GM12878 (cell line): Measurements from ENCODE around the gene FCRLA. TPM values are rescaled to one million over a fixed set of nuclear protein-coding genes. Genes with fewer than 3 reads are reported as not detected.

Source experiments
- BHLHE40 ChIP-seq, 2 experiments: fragments of 450-650 bp in 1 of 2; IDR thresholded peaks; 2 replicates each; pipeline ENCODE4 v1.6.1; 2011 to 2017; ENCODE audit warnings: low read depth in 2 of 2, borderline replicate concordance in 1 of 2, improper control_type of control experiment in 1 of 2, low read length in 1 of 2, mild to moderate bottlenecking in 1 of 2
- NR2C1 ChIP-seq: fragments of 450-650 bp; IDR thresholded peaks from 2 replicates; pipeline ENCODE4 v1.6.1; 2017; ENCODE audit warnings: antibody characterized with exemption, mild to moderate bottlenecking, moderate library complexity
- NRF1 ChIP-seq: conservative IDR thresholded peaks from 2 replicates; pipeline ENCODE4 v1.6.1; 2011; ENCODE audit warnings: mild to moderate bottlenecking, low read depth, low read length, improper control_type of control experiment
- RAD21 ChIP-seq: IDR thresholded peaks from 2 replicates; pipeline ENCODE4 v1.6.1; 2011; ENCODE audit warnings: mild to moderate bottlenecking, low read depth, low read length, moderate library complexity; ENCODE audit not compliant: insufficient read depth
- SMAD1 ChIP-seq: fragments of 450-650 bp; IDR thresholded peaks from 2 replicates; pipeline ENCODE4 v1.6.1; 2018; ENCODE audit warnings: mild to moderate bottlenecking, low read depth; ENCODE audit not compliant: partially characterized antibody
- SMAD5 ChIP-seq: IDR thresholded peaks from 2 replicates; pipeline ENCODE4 v1.6.1; 2016; ENCODE audit warnings: antibody characterized with exemption, low read depth
- SUPT20H ChIP-seq: IDR thresholded peaks from 2 replicates; pipeline ENCODE4 v1.6.1; 2011; ENCODE audit warnings: low read depth, mild to moderate bottlenecking, low read length, moderate library complexity, borderline replicate concordance; ENCODE audit not compliant: control insufficient read depth
- TCF12 ChIP-seq: IDR thresholded peaks from 2 replicates; pipeline ENCODE4 v1.6.1; 2011; ENCODE audit warnings: low read depth, mild to moderate bottlenecking, low read length
- TCF3 ChIP-seq: IDR thresholded peaks from 2 replicates; pipeline ENCODE4 v1.6.1; 2012; ENCODE audit warnings: low read depth, mild to moderate bottlenecking, low read length, borderline replicate concordance; ENCODE audit not compliant: insufficient read depth
- YY1 ChIP-seq: IDR thresholded peaks from 2 replicates; pipeline ENCODE4 v1.6.1; 2011; ENCODE audit warnings: low read depth, mild to moderate bottlenecking, low read length
- ZNF207 ChIP-seq: fragments of 450-650 bp; IDR thresholded peaks from 2 replicates; pipeline ENCODE4 v1.6.1; 2014; ENCODE audit warnings: antibody characterized with exemption, mild to moderate bottlenecking, borderline replicate concordance
- ZNF217 ChIP-seq: fragments of 450-650 bp; IDR thresholded peaks from 2 replicates; pipeline ENCODE4 v1.6.1; 2017; ENCODE audit warnings: antibody characterized with exemption, mild to moderate bottlenecking
- polyA plus RNA-seq, 11 experiments: library from polyadenylated mRNA; depleted of rRNA in 4 of 11; unstranded in 6 of 11; stranded (reverse) in 5 of 11; fragments of >200 nt; fragmentation: Nextera tagmentation in 4 of 11; fragmentation: Illumina TruSeq in 1 of 11; extraction: Ambion mirVana in 4 of 11; extraction: Trizol in 1 of 11; gene quantifications; 1 replicate in 1 of 11; 2 replicates in 10 of 11; pipeline versions ENCODE4 v1.2.1 to v1.2.3, GENCODE V29; 2011 to 2016; ENCODE audit warnings: inconsistent platforms in 2 of 11, missing spikeins in 2 of 11, low read depth in 1 of 11
- total RNA-seq, 4 experiments: library from RNA; depleted of rRNA in 3 of 4; stranded (reverse); fragments of >200 nt in 3 of 4; fragmentation: Illumina TruSeq in 1 of 4; extraction: Trizol in 1 of 4; gene quantifications; 2 replicates each; pipeline versions ENCODE4 v1.2.1 to v1.2.3, GENCODE V29; 2013 to 2021
- TF ChIP-seq, protein P1 (sequence below): fragments of 450-650 bp; IDR thresholded peaks from 2 replicates; pipeline ENCODE4 v1.6.1; 2017; ENCODE audit warnings: mild to moderate bottlenecking, moderate library complexity
- TF ChIP-seq, protein P2 (sequence below): fragments of 450-650 bp; formaldehyde crosslinking; IDR thresholded peaks from 2 replicates; pipeline ENCODE4 v1.4.0; 2022; ENCODE audit warnings: mild to moderate bottlenecking, moderate library complexity
- TF ChIP-seq, protein P3 (sequence below): fragments of 450-650 bp; IDR thresholded peaks from 2 replicates; pipeline ENCODE4 v1.6.1; 2018; ENCODE audit warnings: mild to moderate bottlenecking, low read depth, moderate library complexity; ENCODE audit not compliant: partially characterized antibody
- TF ChIP-seq, protein P4 (sequence below): IDR thresholded peaks from 2 replicates; pipeline ENCODE4 v1.6.1; 2011; ENCODE audit warnings: low read depth, mild to moderate bottlenecking, low read length, moderate library complexity, borderline replicate concordance; ENCODE audit errors: extremely low read depth
- TF ChIP-seq, protein P5 (sequence below): IDR thresholded peaks from 2 replicates; pipeline ENCODE4 v1.6.1; 2012; ENCODE audit warnings: low read depth, low read length, improper control_type of control experiment

The FCRLA gene
- total and polyA plus RNA-seq, 10 of the 15 experiments (the other 5 are each of a cell fraction or from before 2014, with no cell fraction given): 130 to 714 (median 374) TPM

DNA sequence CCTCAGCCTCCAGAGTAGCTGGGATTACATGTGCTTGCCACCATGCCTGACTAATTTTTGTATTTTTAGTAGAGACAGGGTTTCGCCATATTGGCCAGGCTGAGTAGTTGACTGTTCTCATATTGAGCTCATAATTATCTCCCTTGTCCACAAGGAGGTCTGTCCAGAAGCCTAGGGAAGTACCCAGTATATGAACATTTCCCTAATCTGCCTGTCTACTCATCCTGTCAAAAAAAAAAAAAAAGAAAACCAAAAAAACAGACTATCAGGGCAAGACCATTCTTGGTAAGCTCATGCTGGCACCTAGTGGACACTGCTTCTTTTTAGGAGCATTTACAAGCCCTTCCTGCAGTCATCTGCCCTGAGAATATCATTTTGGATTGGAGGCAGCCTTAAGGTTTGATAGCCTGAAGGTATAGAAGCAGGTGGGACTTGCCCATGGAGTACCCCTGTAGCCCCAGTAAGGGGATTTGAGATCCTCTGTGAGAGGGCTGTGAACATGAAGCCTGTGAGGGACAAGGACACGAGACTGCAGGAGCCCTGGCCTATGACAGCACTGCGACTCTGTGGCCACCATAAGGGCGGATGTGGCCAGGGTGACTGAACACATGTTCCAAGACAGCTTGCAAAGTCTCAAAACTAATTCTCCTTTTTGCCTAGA is 31.7 kb downstream of the FCRLA start (continued):
- TF ChIP-seq SMAD5 (no peak), NRF1 (no peak), RAD21 (peak; percentile 95), SUPT20H (no peak), SMAD1 (no peak), NR2C1 (no peak), YY1 (peak; percentile 52; the same call in 1 of the 2 replicates), TCF12 (0 out of 2 replicates have a peak, but pooled peaks have one; percentile 48), ZNF207 (no peak; the same call in 1 of the 2 replicates), TCF3 (no peak), ZNF217 (no peak), BHLHE40 (IDR thresholded peaks at IDR 0.05; ENCODE audit: borderline replicate concordance in 1 of 2, low read depth in 2 of 2, low read length in 1 of 2) (peak; percentile 84 to 89)
- TF ChIP-seq, protein P1, sequence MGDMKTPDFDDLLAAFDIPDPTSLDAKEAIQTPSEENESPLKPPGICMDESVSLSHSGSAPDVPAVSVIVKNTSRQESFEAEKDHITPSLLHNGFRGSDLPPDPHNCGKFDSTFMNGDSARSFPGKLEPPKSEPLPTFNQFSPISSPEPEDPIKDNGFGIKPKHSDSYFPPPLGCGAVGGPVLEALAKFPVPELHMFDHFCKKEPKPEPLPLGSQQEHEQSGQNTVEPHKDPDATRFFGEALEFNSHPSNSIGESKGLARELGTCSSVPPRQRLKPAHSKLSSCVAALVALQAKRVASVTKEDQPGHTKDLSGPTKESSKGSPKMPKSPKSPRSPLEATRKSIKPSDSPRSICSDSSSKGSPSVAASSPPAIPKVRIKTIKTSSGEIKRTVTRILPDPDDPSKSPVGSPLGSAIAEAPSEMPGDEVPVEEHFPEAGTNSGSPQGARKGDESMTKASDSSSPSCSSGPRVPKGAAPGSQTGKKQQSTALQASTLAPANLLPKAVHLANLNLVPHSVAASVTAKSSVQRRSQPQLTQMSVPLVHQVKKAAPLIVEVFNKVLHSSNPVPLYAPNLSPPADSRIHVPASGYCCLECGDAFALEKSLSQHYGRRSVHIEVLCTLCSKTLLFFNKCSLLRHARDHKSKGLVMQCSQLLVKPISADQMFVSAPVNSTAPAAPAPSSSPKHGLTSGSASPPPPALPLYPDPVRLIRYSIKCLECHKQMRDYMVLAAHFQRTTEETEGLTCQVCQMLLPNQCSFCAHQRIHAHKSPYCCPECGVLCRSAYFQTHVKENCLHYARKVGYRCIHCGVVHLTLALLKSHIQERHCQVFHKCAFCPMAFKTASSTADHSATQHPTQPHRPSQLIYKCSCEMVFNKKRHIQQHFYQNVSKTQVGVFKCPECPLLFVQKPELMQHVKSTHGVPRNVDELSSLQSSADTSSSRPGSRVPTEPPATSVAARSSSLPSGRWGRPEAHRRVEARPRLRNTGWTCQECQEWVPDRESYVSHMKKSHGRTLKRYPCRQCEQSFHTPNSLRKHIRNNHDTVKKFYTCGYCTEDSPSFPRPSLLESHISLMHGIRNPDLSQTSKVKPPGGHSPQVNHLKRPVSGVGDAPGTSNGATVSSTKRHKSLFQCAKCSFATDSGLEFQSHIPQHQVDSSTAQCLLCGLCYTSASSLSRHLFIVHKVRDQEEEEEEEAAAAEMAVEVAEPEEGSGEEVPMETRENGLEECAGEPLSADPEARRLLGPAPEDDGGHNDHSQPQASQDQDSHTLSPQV: no peak
- TF ChIP-seq, protein P2, sequence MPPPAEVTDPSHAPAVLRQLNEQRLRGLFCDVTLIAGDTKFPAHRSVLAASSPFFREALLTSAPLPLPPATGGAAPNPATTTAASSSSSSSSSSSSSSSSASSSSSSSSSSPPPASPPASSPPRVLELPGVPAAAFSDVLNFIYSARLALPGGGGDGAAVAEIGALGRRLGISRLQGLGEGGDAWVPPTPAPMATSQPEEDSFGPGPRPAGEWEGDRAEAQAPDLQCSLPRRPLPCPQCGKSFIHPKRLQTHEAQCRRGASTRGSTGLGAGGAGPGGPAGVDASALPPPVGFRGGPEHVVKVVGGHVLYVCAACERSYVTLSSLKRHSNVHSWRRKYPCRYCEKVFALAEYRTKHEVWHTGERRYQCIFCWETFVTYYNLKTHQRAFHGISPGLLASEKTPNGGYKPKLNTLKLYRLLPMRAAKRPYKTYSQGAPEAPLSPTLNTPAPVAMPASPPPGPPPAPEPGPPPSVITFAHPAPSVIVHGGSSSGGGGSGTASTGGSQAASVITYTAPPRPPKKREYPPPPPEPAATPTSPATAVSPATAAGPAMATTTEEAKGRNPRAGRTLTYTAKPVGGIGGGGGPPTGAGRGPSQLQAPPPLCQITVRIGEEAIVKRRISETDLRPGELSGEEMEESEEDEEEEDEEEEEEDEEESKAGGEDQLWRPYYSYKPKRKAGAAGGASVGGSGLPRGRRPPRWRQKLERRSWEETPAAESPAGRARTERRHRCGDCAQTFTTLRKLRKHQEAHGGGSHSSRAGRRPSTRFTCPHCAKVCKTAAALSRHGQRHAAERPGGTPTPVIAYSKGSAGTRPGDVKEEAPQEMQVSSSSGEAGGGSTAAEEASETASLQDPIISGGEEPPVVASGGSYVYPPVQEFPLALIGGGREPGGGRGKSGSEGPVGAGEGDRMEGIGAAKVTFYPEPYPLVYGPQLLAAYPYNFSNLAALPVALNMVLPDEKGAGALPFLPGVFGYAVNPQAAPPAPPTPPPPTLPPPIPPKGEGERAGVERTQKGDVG (CRISPR knock-in tag): no peak
- TF ChIP-seq, protein P3, sequence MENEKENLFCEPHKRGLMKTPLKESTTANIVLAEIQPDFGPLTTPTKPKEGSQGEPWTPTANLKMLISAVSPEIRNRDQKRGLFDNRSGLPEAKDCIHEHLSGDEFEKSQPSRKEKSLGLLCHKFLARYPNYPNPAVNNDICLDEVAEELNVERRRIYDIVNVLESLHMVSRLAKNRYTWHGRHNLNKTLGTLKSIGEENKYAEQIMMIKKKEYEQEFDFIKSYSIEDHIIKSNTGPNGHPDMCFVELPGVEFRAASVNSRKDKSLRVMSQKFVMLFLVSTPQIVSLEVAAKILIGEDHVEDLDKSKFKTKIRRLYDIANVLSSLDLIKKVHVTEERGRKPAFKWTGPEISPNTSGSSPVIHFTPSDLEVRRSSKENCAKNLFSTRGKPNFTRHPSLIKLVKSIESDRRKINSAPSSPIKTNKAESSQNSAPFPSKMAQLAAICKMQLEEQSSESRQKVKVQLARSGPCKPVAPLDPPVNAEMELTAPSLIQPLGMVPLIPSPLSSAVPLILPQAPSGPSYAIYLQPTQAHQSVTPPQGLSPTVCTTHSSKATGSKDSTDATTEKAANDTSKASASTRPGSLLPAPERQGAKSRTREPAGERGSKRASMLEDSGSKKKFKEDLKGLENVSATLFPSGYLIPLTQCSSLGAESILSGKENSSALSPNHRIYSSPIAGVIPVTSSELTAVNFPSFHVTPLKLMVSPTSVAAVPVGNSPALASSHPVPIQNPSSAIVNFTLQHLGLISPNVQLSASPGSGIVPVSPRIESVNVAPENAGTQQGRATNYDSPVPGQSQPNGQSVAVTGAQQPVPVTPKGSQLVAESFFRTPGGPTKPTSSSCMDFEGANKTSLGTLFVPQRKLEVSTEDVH: no peak
- TF ChIP-seq, protein P4, sequence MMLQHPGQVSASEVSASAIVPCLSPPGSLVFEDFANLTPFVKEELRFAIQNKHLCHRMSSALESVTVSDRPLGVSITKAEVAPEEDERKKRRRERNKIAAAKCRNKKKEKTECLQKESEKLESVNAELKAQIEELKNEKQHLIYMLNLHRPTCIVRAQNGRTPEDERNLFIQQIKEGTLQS: no peak
- TF ChIP-seq, protein P5, sequence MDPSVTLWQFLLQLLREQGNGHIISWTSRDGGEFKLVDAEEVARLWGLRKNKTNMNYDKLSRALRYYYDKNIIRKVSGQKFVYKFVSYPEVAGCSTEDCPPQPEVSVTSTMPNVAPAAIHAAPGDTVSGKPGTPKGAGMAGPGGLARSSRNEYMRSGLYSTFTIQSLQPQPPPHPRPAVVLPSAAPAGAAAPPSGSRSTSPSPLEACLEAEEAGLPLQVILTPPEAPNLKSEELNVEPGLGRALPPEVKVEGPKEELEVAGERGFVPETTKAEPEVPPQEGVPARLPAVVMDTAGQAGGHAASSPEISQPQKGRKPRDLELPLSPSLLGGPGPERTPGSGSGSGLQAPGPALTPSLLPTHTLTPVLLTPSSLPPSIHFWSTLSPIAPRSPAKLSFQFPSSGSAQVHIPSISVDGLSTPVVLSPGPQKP: no peak
